NCI-H2227 (cell line): ENCODE results near the gene EFNB2.
A peak's percentile ranks its signal among the peaks of the same experiment; 100 is the strongest.

ENCODE experiments used
- DNase-seq: peaks from one replicate; lab custom pipeline; 2025; ENCODE audit not compliant: unreplicated experiment; lab: John Stamatoyannopoulos, UW

The EFNB2 gene

GRCh38 chr13:106550570-106551135 lies 15.2 kb upstream of the EFNB2 start:
- DNase-seq, result no peak

GRCh38 chr13:106548064-106548696 lies 12.7 kb upstream of the EFNB2 start:
- DNase-seq, result no peak

- DNase-seq, result no peak
Measured at GRCh38 chr13:106541826-106542225, 6.4 kb upstream of the EFNB2 start.

GRCh38 chr13:106540613-106541012 lies 5.2 kb upstream of the EFNB2 start:
- DNase-seq, result no peak

GRCh38 chr13:106537521-106537920 lies 2.1 kb upstream of the EFNB2 start:
- DNase-seq, result no peak

GRCh38 chr13:106536244-106537034 lies 977 bp upstream of the EFNB2 start:
- peak; percentile 91 for DNase-seq

GRCh38 chr13:106534639-106535551 lies 567 bp downstream of the EFNB2 start:
- DNase-seq, result peak; percentile 9

GRCh38 chr13:106533943-106534638 lies 1.4 kb downstream of the EFNB2 start:
- DNase-seq, result peak; percentile 29

- peak; percentile 68 for DNase-seq
Measured at GRCh38 chr13:106533101-106533942, 2.1 kb downstream of the EFNB2 start.

- no peak for DNase-seq
Measured at GRCh38 chr13:106532111-106532929, 3.1 kb downstream of the EFNB2 start.

- DNase-seq, result no peak
Measured at GRCh38 chr13:106530980-106531481, 4.4 kb downstream of the EFNB2 start.

GRCh38 chr13:106530171-106530851 lies 5.2 kb downstream of the EFNB2 start:
- DNase-seq, result no peak

- DNase-seq, result no peak
Measured at GRCh38 chr13:106529415-106530170, 5.9 kb downstream of the EFNB2 start.

GRCh38 chr13:106528718-106529414 lies 6.6 kb downstream of the EFNB2 start:
- no peak for DNase-seq

- DNase-seq, result no peak
Measured at GRCh38 chr13:106527826-106528225, 7.6 kb downstream of the EFNB2 start.

- DNase-seq, result no peak
Measured at GRCh38 chr13:106527445-106527801, 8.0 kb downstream of the EFNB2 start.
